HCT116 (cell line): ENCODE measurements around the gene MICU2. TPM values are rescaled to one million over a fixed set of nuclear protein-coding genes. Genes with fewer than 3 reads are reported as not detected.

ENCODE experiments used
- ATAC-seq: fragments of 200-7000 bp; cut with Tn5 transposase; 2 replicates; pipeline ENCODE4 v1.9.1; 2020; ENCODE audit warnings: mild to moderate bottlenecking, moderate library complexity
- BruUV-seq: library from RNA; stranded (reverse); fragments of 400-500 nt; replicated peaks from 2 replicates; lab custom pipeline; 2021; lab: Mats Ljungman, UMichigan
- CTCF ChIA-PET: fragments of 300-600 bp; sonication (Branson Sonifier 250); formaldehyde crosslinking; loops from one replicate; lab custom pipeline; 2021; ENCODE audit warnings: antibody characterized with exemption; lab: Charles Lee
- POLR2A ChIA-PET: fragments of 300-600, 350-600 bp; sonication (Branson Sonifier 250); formaldehyde crosslinking; loops from one replicate; lab custom pipeline; 2021; ENCODE audit warnings: antibody characterized with exemption; lab: Charles Lee
- RAD21 ChIA-PET, 2 experiments: fragments of 300-600 bp; sonication (Branson Sonifier 250); formaldehyde crosslinking; loops; one replicate each; lab custom pipeline; 2023; ENCODE audit warnings: low total read pairs in 2 of 2; ENCODE audit not compliant: uncharacterized antibody in 2 of 2, unreplicated experiment in 2 of 2, low non-redundant PET in 1 of 2; lab: Charles Lee
- DNase-seq: peaks from one replicate; pipeline ENCODE4 v3.0.0-alpha.2; 2010; ENCODE audit warnings: low read depth, low spot score
- H2AFZ ChIP-seq: fragments of 200-600 bp; shearing (Covaris generic), sonication (generic); 2 replicates; pipeline ENCODE4 v1.6.1; 2017; ENCODE audit warnings: low read depth, mixed run types, mixed read lengths, antibody characterized with exemption, low read length; ENCODE audit not compliant: poor library complexity, severe bottlenecking
- H3K27ac ChIP-seq: 2 replicates; pipeline ENCODE4 v1.5.1; 2012; ENCODE audit warnings: low read depth, low read length
- H3K27me3 ChIP-seq: fragments of 200-600 bp; sonication (generic); 2 replicates; pipeline ENCODE4 v1.6.1; 2016; ENCODE audit warnings: mixed run types, low read length, mixed read lengths; ENCODE audit not compliant: insufficient read depth
- H3K36me3 ChIP-seq, 2 experiments: fragments of 200-500 bp in 1 of 2; fragments of 200-600 bp in 1 of 2; sonication (Bioruptor generic) in 1 of 2; sonication (generic) in 1 of 2; 2 replicates each; pipeline versions ENCODE4 v1.5.1 to v1.6.1; 2014 to 2016; ENCODE audit warnings: low read length in 2 of 2, inconsistent platforms in 1 of 2, mixed read lengths in 1 of 2, mixed run types in 1 of 2; ENCODE audit not compliant: insufficient read depth in 2 of 2, control insufficient read depth in 1 of 2
- H3K4me1 ChIP-seq, 2 experiments: fragments of 200-600 bp in 1 of 2; sonication (generic) in 1 of 2; 2 replicates each; pipeline versions ENCODE4 v1.5.1 to v1.6.1; 2012 to 2017; ENCODE audit warnings: low read length in 2 of 2, inconsistent platforms in 1 of 2, mild to moderate bottlenecking in 1 of 2, mixed read lengths in 1 of 2, mixed run types in 1 of 2, moderate library complexity in 1 of 2; ENCODE audit not compliant: insufficient read depth in 2 of 2, control insufficient read depth in 1 of 2
- H3K4me2 ChIP-seq: fragments of 200-600 bp; sonication (generic); 2 replicates; pipeline ENCODE4 v1.6.1; 2017; ENCODE audit warnings: mixed run types, low read length, mixed read lengths
- H3K4me3 ChIP-seq, 2 experiments: fragments of 200-600 bp in 1 of 2; sonication (generic) in 1 of 2; replicated peaks in 1 of 2; 2 replicates each; pipeline ENCODE4 v1.5.1; 2011 to 2016; ENCODE audit warnings: low read length in 2 of 2, control low read depth in 1 of 2, low read depth in 1 of 2, mild to moderate bottlenecking in 1 of 2, mixed read lengths in 1 of 2, mixed run types in 1 of 2
- H3K79me2 ChIP-seq: fragments of 200-600 bp; sonication (generic); 2 replicates; pipeline ENCODE4 v1.6.1; 2017; ENCODE audit warnings: mild to moderate bottlenecking, mixed run types, low read length, moderate library complexity, mixed read lengths; ENCODE audit not compliant: insufficient read depth
- H3K9ac ChIP-seq: fragments of 200-600 bp; sonication (generic); 2 replicates; pipeline ENCODE4 v1.6.1; 2016; ENCODE audit warnings: low read length, mixed read lengths
- H3K9me2 ChIP-seq: fragments of 200-600 bp; sonication (generic), shearing (Covaris generic); 2 replicates; pipeline ENCODE4 v1.6.1; 2017; ENCODE audit warnings: mixed run types, mild to moderate bottlenecking, moderate library complexity; ENCODE audit not compliant: insufficient read depth
- H3K9me3 ChIP-seq, 2 experiments: fragments of 200-500 bp in 1 of 2; fragments of 200-600 bp in 1 of 2; sonication (Bioruptor generic) in 1 of 2; sonication (generic) in 1 of 2; 2 replicates each; pipeline ENCODE4 v1.6.1; 2014 to 2017; ENCODE audit warnings: low read length in 2 of 2, mixed read lengths in 2 of 2, inconsistent platforms in 1 of 2, low read depth in 1 of 2, mild to moderate bottlenecking in 1 of 2, mixed run types in 1 of 2, moderate library complexity in 1 of 2; ENCODE audit not compliant: control insufficient read depth in 1 of 2, insufficient read depth in 1 of 2
- H4K20me1 ChIP-seq: fragments of 200-600 bp; sonication (generic), shearing (Covaris generic); 2 replicates; pipeline ENCODE4 v1.6.1; 2017; ENCODE audit warnings: mixed run types, mild to moderate bottlenecking, moderate library complexity; ENCODE audit not compliant: insufficient read depth
- CBX3 ChIP-seq: IDR thresholded peaks from 2 replicates; pipeline ENCODE4 v1.6.1; 2012; ENCODE audit warnings: low read depth
- CTCF ChIP-seq, 3 experiments: fragments of 200-600 bp in 1 of 3; sonication (generic) in 1 of 3; IDR thresholded peaks in 2 of 3; conservative IDR thresholded peaks in 1 of 3; 2 replicates each; pipeline ENCODE4 v1.5.1; 2012 to 2017; ENCODE audit warnings: low read depth in 2 of 3, low read length in 2 of 3, antibody characterized with exemption in 1 of 3, borderline replicate concordance in 1 of 3, control low read depth in 1 of 3, mild to moderate bottlenecking in 1 of 3, mixed read lengths in 1 of 3, mixed run types in 1 of 3, moderate library complexity in 1 of 3; ENCODE audit not compliant: insufficient read depth in 1 of 3
- REST ChIP-seq: IDR thresholded peaks from 2 replicates; pipeline ENCODE4 v1.6.1; 2012; ENCODE audit warnings: low read depth
- SIN3A ChIP-seq: IDR thresholded peaks from 2 replicates; pipeline ENCODE4 v1.6.1; 2012; ENCODE audit warnings: low read depth
- TCF7L2 ChIP-seq: IDR thresholded peaks from 2 replicates; pipeline ENCODE4 v1.7.0; 2011; ENCODE audit warnings: borderline replicate concordance, inconsistent platforms; ENCODE audit not compliant: insufficient read depth, insufficient read length; ENCODE audit errors: extremely low read depth
- ZFX ChIP-seq: fragments of 450-650 bp; IDR thresholded peaks from 2 replicates; pipeline ENCODE4 v1.6.1; 2017
- intact Hi-C: fragments of 100-400 bp; cut with micrococcal nuclease; formaldehyde crosslinking; loops from 2 replicates; pipeline ENCODE4 v1.10.0; 2022
- total RNA-seq: library from RNA; stranded (reverse); gene quantifications from one replicate; pipeline ENCODE4 v1.2.1, GENCODE V29; 2021; ENCODE audit not compliant: unreplicated experiment

MICU2 gene
- total RNA-seq, 1 experiment from 2014 or later = 41.0 TPM

GRCh38 chr13:21483748-21484147 is 120.2 kb downstream of the MICU2 start (continued):
- TF ChIP-seq CTCF (IDR thresholded peaks at IDR 0.05 in 2 of 3, conservative IDR thresholded peaks at IDR 0.05 in 1 of 3; ENCODE audit: borderline replicate concordance in 1 of 3, insufficient read depth in 1 of 3, low read depth in 2 of 3, low read length in 2 of 3) = no peak
- TF ChIP-seq ZFX = no peak
- TF ChIP-seq SIN3A = no peak

GRCh38 chr13:21481359-21481758 is 122.6 kb downstream of the MICU2 start:
- no TSS peak for BruUV-seq
- no peak for ATAC-seq
- POLR2A ChIA-PET = no interaction called here

More at GRCh38 chr13:21481359-21481758, 122.6 kb downstream of the MICU2 start:
- Histone ChIP-seq H3K9ac (no peak overlapping the region), H3K27ac (no peak overlapping the region), H3K79me2 (no peaks in the 10 kb centered on the region), H3K9me2 (no peaks in the 10 kb centered on the region), H3K4me1 (peaks cover 0 to 12% of the 10 kb centered on the region in 2 experiments; a peak in 2 of 4 replicates), H2AFZ (no peak overlapping the region), H3K27me3 (no peaks in the 10 kb centered on the region), H3K4me3 (no peak overlapping the region), H3K4me2 (no peak overlapping the region), H4K20me1 (no peaks in the 10 kb centered on the region), H3K36me3 (no peaks in the 10 kb centered on the region), H3K9me3 (no peaks in the 10 kb centered on the region)
- intact Hi-C loops = loop anchor here (10.0 kb wide), 1 partner anchor 447 kb away; no protein-coding TSS in a partner anchor
- TF ChIP-seq REST = no peak
- no peak for TF ChIP-seq CBX3
- TF ChIP-seq TCF7L2 = no peak
- RAD21 ChIA-PET = no interaction called here
- CTCF ChIA-PET = no interaction called here
- DNase-seq = no peak
